T47D (cell line): ENCODE results near the gene SH3PXD2B.
A peak's percentile ranks its signal among the peaks of the same experiment; 100 is the strongest.
"Not testable (repeated sequence)": the region's sequence is repeated elsewhere in the genome, so short reads cannot be mapped to it uniquely, and the experiment has no call there.

Experiments
- DNase-seq, 2 experiments: peaks; one replicate each; pipeline versions ENCODE4 v3.0.0 to v3.0.0-alpha.2; 2011 to 2012; ENCODE audit warnings: low read depth in 1 of 2, low spot score in 1 of 2
- JUND ChIP-seq: IDR thresholded peaks from 2 replicates; pipeline ENCODE4 v1.6.1; 2012; ENCODE audit warnings: low read depth
- in situ Hi-C: cut with HindIII; loops from 2 replicates; pipeline ENCODE4 v1.10.0; 2016; ENCODE audit warnings: low sequenced_read_pairs, low pct_unique_long_range_greater_than_20kb

Gene SH3PXD2B

DNA sequence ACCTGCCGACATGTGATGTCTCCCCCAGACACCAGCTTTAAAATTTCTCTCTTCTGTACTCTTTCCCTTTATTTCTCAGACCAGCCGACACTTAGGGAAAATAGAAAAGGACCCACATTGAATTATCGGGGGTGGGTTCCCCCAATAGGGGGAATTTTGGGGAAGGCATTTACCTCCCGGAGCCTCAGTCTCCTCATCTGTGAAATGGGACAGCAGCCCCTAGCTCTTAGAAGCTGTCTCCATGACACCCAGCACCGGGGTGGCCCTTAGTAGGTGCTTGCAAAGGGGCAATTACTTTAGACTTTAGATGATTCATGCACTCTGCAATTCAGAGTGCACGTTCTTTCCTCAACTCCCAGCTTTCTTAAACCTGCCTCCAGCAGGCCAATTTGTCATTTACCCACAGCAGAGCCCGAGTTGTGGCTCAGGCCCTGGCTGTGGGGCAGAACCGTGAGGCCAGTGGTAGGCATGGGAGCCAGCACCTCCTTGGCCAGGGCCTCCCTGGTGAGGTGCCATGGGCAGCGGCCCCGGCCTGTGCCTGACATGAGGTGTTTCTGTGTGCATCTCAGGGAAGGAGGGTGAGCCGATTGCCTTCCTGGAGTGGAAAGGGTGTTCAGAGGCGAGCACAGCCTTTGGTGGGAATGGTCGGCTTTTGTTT is 51.7 kb downstream of the SH3PXD2B start:
- no peak for DNase-seq
- in situ Hi-C loops = no loop called here
- TF ChIP-seq JUND = no peak

DNA sequence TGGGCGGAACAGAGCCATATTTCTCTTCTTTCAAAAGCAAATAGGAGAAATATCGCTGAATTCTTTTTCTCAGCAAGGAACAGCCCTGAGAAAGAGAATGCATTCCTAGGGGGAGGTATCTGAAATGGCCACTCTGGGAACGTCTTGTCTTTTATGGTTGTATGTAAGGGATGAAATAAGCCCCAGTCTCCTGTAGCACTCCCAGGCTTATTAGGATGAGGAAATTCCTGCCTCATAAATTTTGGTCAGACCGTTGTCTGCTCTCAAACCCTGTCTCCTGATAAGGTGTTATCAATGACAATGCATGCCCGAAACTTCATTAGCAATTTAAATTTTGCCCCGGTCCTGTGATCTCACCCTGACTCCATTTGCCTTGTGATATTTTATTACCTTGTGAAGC is 52.3 kb downstream of the SH3PXD2B start:
- in situ Hi-C loops, DNase-seq: not testable (repeated sequence)

DNA sequence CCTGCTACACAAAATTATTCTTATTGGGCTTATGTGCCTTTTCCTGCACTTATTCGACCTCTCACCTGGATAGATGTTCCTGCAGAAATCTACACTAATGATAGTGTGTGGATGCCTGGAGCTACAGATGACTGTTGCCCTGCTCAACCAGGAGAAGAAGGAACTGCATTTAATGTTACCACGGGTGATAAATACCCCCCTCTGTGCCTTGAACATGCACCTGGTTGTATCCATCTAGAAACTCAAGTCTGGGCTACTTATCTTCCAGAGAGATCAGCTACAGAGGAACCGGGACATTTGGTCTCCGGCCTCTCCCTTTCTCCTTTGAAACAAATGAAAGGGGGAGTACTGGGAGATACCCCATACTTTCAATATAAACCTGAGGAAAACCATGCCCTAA is 54.5 kb downstream of the SH3PXD2B start:
- TF ChIP-seq JUND = no peak
- no peak for DNase-seq
- in situ Hi-C loops = no loop called here

DNA sequence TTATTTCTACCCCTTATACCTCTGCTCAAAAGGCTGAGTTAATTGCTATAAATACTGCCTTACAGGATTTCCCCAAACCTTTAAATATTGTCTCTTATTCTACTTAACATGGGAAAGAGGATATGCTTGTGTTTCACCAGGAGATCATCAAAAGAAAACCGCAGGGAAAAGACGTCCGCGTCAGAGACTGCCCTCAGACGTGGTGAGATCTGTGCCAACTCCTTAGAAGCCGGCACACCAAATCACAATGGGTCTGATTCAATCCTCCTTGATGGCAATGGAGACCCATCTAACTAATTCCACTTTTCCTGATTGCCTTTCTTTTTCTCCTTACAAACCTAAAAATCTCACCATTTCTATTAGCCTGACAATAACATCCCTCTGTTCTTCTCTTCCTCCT is 55.0 kb downstream of the SH3PXD2B start:
- in situ Hi-C loops = no loop called here
- no peak for DNase-seq
- no peak for TF ChIP-seq JUND

DNA sequence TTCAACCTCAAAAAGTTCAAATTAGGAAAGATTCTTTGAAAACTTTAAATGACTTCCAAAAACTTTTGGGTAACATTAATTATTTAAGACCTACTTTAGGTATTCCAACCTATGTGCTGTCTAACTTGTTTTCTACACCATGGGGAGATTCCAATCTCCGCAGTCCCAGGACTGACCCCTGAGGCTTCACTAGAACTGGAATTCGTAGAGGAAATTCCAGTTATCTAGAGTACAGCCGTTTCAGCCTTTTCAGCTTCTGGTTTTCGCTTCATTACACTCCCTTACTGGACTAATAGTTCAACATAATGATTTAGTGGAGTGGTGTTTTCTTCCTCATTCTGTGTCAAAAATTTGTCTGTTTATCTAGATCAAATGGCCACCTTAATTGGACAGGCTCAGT is 55.7 kb downstream of the SH3PXD2B start:
- in situ Hi-C loops = not testable (repeated sequence)
- DNase-seq = peak in 1 of 2 experiments; percentile 49

DNA sequence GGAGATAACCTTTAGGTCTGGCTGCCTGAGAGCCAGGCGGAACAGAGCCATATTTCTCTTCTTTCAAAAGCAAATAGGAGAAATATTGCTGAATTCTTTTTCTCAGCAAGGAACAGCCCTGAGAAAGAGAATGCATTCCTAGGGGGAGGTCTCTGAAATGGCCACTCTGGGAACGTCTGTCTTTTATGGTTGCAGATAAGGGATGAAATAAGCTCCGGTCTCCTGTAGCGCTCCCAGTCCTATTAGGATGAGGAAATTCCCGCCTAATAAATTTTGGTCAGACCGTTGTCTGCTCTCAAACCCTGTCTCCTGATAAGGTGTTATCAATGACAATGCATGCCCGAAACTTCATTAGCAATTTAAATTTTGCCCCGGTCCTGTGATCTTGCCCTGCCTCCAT is 57.3 kb downstream of the SH3PXD2B start:
- DNase-seq = not testable (repeated sequence)

DNA sequence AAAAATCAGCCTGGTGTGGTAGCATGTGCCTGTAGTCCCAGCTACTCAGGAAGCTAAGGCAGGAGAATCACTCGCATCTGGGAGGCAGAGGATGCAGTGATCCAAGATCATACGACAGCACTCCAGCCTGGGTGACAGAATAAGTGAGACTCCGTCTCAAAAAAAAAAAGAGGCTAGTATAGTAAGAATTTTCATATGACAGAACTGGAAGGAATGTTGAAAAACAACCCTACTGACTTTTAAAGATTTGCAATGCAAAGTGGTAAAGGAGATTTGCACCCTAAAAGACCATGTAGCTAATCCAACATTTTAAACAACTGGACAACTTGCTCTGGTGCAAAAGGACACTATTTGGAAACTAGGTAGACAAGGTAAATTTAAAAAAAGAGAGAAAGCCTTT is 58.1 kb downstream of the SH3PXD2B start:
- TF ChIP-seq JUND = no peak
- no peak for DNase-seq
- in situ Hi-C loops = no loop called here

More for the DNA sequence above, 57.3 kb downstream of the SH3PXD2B start:
- in situ Hi-C loops = not testable (repeated sequence)

DNA sequence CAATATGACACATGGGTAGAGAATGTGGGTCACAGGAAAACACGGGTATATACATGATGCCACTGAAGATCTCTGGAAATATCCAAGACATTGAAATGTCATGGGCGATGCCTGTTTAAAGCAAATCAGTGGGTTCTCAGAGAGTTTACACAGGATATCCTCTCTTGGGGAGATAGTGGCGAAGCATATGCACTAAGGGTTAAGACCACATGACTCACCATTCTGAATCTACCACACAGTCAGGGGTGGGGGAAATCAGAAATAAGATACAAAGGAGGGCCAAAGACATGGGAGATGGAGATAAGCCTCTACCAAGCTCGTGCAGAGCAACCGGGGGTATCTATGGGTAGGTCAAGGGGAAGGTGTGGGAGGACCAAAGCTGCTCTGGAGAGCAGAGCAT is 58.8 kb downstream of the SH3PXD2B start:
- in situ Hi-C loops = no loop called here
- DNase-seq = no peak
- TF ChIP-seq JUND = no peak

DNA sequence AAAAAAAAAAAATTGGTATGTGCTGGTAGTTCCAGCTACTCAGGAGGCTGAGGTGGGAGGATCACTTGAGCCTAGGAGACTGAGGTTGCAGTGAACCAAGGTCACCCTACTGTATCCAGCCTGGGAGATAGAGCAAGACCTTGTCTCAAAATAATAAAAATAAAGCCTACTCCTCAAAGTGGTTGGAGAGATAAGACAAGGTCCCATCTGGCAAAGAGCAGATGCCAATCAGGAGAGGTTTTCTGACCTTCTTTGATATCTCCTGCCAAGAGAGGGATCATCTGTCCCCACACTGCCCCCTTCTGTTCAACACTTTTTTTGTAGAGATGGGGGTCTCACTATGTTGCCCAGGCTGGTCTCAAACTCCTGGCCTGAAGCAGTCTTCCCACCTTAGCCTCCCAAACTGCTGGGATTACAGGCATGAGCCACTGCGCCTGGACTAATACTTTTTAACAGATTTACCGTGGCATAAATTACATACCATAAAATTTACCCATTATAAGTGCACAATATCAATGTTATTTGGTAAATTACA is 64.7 kb downstream of the SH3PXD2B start:
- no peak for DNase-seq
- in situ Hi-C loops = no loop called here
- no peak for TF ChIP-seq JUND

DNA sequence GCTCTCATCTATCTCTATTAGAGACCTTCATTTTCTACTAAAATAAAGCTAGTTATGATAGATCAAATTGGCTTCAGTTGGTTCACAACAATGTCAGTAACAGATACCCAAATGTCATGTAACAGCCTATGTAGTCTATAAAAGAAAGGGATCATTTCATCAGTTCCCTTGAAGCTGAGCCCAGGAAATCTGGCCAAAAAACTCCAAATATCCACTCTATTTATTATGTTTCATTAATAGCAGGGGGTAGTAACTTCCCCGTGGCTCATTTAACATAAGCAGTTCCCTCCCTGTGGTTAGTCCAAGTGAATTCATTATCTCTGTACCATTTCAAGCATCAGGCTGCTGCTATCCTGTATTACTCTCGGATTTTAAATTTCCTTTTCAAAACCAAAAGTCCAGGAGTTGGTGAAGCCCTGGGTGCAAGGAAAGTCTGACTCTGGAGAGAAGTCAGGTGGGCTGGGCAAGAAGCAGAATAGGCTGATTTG is 66.0 kb downstream of the SH3PXD2B start:
- in situ Hi-C loops = no loop called here
- no peak for TF ChIP-seq JUND
- DNase-seq = no peak

DNA sequence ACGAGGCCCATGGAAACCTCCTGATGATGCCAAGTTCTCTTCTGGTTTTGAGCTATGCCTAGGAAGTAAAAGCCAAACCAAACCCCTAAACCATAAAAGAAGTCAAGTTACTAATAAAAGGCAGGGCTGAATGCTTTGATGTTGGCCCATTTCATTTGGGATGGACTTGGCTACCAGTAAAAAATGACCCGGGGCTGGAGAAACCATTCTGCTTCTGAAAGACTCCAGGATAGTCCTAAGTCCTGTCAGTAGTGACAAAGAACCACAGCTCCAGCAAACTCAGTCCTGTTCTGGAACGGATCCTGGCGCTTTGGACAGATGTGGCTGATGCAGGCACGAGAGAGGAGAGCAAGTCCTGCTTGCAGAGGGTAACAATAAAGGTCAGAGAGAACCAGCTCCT is 68.6 kb downstream of the SH3PXD2B start:
- TF ChIP-seq JUND = no peak
- DNase-seq = no peak
- in situ Hi-C loops = no loop called here

DNA sequence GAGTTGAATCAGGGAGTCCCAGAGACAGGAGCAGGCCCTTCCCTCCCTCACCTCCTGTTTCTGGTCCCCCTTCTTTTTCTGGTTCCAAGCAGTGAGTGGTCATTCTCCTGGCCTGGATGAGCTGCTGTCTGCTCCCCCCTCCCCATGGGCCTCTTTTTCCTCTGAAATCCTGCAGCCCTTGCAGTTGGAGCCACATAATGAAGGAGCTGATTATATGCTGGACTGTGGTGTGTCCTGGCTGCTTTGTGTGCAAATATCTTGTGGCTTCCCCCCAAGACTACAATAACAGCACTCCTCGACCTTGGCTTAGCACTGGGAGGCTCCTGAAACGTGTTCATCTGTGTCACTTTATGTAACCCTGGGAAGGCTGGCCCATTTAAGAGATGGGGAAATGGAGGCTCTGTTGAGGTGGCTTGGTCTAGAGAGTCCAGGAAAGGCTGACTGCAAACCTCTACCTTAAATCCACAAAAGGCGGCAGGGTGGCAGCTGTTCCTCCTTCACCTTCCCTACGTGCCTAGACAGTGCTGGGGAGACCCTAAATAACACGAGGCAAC is 69.2 kb downstream of the SH3PXD2B start:
- no peak for TF ChIP-seq JUND
- DNase-seq = no peak
- in situ Hi-C loops = no loop called here

DNA sequence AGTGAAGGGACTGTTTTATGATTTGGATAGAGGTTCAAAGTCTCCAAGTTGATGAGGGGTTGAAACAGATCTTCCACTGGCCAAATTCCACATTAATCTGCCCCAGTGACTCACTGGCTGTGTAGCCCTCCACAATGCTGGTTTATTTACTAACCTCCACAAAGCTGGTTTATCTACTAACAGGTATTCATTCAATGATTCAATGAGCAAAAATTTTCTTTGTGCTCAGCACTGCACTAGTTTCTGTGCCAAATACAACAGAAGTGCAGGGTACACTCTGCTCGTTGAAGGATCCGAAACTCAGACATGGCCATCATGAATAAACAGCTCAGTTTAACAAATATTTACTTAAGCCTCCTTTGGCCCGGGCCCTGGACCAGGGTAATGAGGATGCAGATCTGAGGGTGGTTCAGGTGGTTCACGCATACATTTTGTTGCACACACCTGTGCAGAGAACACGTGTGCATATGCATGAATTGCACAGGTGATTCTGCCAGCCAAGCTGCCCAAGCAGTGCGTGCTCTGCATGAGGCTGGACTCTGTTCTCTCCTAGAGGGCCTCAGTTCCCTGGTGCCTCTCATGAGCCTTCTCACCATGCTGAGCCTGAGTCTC is 71.0 kb downstream of the SH3PXD2B start:
- TF ChIP-seq JUND = no peak; the same call in 1 of the 2 replicates
- DNase-seq = peak; percentile 30 to 79
- in situ Hi-C loops = no loop called here
